ENCODE results near the gene CCNL2.
"Not testable (repeated sequence)": the region's sequence is repeated elsewhere in the genome, so short reads cannot be mapped to it uniquely, and the experiment has no call there.

Gene CCNL2

DNA sequence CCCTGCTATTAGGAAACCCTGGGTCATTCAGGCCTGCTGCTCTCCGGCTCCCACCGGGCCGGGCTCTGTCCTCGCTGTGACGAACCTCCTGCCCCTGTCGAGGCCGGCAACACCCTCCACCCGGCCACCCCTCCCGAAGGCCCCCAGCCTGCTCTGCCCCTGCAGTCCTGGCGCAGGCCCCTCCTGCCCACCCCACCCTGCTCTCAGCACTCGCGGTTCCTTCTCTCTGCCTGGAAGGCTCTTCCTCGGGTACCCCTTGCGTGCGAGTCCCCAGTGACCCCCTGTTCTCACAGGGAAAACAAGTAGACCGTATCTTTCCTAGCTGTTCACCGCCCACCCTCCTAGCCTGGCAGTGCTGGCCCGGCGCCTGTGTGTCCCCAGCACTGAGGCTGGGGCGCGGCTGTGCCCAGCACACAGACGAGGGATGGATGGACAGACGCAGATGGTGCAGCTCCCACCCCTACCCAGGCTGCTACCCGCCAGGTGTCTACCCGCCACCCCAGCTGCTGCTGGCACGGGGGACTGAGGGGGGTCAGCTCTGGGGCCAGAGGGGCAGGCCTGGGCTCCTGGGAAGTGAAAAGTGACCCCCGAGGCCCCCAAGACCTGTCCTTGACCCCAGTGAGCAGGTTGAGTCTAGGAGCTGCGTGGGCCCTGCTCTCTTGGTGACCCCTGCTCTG lies 33.3 kb upstream of the CCNL2 start:
- no peak for DNase-seq (ENCODE audit: low spot score)

DNA sequence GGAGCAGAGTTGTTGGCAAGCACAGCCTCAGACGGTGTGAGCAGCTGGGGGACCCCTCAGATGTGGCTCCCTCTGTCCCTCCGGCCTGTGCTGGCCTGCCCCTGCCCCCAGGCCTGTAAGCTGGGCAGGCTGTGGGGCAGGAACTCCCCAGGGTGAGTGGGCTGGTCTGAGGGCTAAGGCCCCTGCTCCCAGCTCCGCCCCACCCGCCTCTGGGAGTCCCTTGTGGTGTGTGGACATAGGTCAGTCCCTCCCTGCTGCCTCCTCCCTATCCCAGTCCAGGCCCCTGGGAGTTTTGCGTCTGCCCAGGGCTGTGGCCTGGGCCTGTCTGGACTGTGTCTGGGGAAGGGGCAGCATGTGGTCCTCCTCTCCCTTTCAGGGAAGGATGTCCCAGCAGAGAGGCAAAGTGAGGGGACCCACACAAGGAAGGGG lies 32.7 kb upstream of the CCNL2 start:
- DNase-seq (ENCODE audit: low spot score): no peak

DNA sequence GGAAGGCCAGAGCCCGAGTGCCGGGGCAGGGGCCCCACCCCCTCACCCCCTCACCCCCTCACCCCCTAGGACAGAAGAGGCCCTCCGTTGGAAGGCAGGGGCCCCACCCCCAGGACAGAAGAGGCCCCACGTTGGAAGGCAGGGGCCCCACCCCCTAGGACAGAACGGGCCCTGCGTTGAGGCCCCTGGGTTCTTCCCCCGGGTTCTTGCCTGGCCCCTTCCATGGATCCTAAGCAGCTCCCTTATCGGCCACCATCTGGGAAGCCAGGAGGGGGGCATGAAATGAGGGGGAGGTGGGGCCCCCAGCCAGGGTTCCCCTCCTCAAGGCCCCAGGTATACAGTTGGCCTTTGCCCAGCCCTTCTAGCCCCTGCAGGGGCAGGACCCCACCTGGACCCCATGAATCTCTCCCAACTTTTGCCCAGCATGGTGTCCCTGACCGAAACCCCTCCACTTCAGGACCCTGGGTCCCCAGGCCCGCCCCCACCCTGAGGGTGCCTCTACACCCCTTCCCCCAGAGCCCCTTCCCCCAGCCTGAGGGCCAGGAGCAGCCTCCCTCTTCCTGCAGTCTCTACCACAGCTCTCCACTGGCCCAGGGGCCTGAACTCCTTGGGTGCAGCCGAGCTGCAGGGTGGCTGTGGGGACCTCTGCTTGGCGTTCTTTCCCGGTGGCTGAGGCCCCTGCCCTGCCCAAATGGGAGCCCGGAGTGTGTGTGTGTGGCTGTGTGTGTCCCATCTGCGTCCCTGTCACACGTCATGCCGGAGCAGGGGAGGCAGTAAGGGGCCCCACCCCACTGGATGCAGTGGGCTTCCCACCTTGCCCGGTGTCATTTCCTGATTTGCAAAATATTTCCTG lies 32.1 kb upstream of the CCNL2 start:
- peak; percentile 3 for DNase-seq (ENCODE audit: low spot score)

DNA sequence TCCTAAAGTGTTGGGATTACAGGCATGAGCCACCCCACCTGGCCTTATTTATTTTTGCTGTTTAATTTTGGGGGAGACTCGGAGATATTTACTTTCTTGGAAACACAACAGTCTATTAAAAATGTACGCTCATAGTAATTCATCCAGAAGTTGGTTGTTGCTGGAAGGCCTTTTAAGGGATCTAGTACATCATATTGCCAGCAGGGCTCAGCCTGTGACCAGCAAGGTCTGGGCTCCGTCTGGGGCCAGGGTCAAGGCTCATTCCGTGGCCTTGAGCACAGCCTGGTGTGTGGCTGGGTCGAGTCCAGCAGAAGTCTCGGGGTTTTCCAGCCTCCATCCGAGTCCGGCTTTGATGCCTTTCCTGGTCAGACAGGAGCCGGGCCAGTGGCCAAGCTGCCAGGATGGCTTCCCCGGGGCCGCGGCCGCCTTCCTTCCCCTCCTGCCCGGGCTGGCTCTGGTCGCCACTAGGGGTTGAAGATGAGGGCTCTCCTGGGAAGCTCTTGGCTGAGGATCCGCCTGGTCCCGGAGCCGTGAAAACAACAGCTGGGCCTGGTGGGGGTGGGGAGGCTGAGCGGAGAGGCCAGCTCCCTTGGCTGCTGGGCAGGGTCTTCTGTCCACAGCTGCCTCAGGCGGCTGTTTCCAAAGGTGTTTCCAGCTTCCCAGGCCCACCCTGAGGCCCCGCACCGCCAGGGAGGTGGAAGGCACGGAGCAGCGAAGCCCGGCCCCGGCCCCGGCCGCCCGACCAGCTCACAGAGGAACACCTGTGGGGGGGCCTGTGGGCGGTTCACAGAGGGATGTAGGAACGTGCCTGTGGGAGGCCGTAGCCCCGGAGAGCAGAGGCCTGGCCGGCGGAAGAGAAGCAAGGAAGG lies 31.2 kb upstream of the CCNL2 start:
- DNase-seq (ENCODE audit: low spot score): no peak

DNA sequence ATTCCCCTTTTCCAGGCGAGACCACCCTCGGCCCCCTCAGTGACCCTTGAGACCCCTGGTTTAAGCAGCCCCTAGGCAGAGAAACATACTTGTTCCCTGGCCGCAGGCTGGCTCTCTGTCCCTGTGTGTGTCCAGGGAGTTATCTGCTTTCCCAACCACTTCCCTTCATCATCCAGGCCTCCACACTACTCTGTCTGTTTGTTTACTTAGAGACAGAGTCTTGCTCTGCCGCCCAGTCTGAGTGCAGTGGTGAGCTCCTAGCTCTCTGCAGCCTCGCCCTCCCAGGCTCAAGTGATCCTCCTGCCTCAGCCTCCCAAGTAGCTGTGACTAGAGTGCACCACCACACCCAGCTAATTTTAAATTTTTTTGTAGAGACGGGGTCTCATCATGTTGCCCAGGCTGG lies 30.5 kb upstream of the CCNL2 start:
- no peak for DNase-seq (ENCODE audit: low spot score)

DNA sequence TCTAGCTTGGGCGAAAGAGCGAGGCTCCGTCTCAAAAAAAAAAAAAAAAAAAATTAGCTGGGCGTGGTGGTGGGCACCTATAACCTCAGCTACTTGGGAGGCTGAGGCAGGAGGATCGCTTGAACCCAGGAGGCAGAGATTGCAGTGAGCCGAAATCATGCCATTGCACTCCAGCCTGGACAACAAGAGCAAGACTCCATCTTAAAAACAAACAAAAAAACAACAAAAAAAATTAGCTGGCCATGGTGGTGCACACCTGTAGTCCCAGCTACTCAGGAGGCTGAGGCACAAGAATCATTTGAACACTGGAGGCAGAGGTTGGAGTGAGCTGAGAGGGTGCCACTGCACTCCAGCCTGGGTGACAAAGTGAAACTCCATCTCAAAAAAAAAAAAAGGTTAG lies 29.8 kb upstream of the CCNL2 start:
- DNase-seq (ENCODE audit: low spot score): not testable (repeated sequence)

DNA sequence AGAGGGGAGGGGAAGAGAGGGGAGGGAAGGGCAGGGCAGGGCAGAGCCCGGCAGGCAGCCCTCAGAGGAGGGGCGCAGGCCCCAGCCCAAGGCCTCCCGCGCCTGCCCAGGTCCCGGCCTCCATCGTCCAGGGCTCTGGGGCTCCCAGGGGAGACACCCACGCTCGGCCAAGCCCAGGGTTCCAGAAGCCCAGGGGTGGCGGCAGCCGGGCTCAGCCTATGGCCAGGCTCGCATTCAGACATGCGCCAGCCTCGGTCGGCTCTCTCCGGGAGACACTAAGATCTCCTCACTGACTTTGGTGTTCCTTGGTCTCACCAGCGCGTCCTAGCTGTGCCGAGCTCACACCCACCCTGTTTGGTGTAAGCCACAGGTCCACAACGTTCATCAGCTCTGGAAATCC lies 29.0 kb upstream of the CCNL2 start:
- no peak for DNase-seq (ENCODE audit: low spot score)

DNA sequence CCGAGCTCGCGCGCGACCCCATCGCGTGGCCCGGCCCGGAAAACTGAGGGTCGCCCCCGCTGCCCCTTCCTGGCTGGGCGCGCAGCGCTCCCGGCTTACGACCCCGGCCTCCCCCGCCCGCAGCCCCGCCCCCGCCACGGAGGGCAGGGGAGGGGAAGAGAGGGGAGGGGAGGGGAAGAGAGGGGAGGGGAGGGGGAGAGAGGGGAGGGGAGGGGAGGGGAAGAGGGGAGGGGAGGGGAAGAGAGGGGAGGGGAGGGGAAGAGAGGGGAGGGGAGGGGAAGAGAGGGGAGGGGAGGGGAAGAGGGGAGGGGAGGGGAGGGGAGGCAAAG lies 28.6 kb upstream of the CCNL2 start:
- no peak for DNase-seq (ENCODE audit: low spot score)

DNA sequence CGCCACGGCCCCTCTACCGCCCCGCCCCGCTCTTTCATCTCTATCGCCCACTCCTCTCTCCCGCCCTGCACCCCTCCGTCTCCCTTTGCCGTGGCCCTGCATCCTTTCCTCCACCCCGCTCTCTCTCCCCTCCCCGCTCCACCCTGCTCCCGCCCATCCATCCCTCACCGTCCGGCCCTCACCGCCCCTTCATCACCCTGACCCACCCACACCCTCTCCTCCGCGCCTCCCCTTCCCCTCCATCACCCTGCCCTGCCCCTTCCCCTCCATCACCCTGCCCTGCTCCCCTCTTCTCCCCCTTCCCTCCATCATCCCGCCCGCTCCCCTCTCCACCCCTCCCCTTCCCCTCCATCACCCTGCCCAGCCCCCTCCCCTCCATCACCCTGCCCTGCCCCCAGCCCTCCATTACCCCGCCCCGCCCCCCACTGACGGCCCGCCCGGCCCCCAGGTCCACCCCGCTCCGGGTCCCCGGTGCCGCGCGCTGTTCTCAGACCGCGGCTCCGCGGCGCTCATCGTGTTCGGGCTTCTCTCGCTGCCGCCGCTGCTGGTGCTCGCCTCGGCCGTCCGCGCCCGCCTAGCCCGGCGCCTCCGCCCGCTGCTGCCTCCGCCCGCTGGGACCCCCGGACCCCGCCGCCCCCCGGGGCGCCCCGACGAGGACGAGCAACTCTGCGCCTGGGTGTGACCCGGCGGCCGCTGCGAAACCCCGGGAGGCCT lies 28.1 kb upstream of the CCNL2 start:
- peak; percentile 38 for DNase-seq (ENCODE audit: low spot score)

DNA sequence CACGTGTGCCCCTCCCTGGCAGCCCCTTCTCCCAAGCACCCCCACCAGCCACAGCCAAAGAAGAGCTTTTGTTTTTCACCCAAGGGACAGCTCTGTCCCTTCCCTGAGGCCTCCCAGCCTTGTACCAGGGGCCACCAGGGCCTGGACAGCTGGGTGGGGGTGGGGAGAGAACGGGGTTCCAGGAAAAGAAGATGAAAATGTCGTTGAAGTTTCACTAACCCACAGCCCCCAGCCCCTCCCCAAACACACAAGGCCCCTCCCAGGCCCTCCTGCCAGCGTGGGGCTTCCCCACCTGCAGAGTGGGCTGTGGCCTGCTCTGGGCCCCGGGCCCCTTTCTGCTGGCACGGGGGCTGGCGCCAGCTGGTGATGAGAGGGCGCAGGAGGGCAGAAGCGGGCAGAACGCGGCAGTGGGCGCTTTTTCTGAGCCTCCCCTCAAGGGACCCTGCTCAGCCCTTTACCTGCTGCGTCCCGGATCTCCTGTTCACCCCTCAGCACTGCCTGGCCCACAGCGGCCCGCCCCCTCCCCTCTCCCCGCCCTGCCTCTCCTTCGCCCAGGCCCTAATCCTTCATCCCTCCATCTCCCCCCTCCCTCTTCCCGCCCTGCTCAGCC lies 27.5 kb upstream of the CCNL2 start:
- peak; percentile 8 for DNase-seq (ENCODE audit: low spot score)

DNA sequence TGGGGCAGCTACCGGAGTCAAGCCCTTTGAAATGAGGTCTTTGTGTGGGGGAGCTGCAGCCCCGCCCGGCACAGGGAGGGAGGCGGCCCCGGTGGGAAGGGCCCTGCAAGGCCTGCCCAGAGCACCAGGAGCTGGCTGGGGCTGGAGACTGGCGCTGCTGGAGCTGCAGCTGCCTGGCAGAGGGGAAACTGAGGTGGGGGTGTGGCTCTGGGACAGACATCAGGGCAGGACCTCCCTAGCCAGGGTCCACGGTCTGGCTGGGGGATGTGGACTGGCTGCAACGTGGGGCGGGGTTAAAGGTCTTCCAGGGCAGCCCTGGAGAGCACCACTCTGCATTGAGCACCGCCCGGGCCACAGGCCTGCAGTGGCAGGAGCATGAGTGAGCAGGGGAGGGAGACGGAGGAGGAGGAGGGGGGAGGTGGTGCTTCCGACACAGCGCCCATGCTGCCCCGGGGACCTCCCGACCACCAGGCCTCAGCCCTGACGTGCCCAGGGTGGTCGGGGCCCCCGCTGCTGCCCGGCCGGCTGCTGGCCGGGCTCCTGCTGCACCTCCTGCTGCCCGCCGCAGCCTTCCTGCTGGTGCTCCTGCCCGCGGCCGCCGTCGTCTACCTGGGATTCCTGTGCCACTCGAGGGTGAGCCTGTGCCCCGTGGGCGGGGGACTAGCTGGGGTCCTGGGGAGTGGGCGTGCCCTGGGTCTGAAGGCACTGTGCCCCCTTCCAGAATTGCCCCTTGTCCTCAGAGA lies 26.8 kb upstream of the CCNL2 start:
- no peak for DNase-seq (ENCODE audit: low spot score)

DNA sequence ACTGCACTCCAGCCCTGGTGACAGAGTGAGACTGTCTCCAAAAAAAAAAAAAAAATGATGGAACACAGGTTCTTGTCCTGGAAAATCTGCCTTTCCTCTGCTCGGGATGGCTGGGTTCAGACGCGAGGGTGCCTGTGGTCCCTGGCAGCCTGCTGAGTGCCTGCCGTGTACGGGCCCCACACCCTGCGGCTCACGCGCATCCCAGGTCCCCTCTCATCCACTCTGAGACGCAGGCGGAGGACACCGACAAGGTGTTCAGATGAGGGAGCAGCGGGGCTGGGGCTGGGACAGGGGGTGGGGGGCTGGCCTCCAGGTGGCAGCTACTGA lies 26.3 kb upstream of the CCNL2 start:
- DNase-seq (ENCODE audit: low spot score): no peak

DNA sequence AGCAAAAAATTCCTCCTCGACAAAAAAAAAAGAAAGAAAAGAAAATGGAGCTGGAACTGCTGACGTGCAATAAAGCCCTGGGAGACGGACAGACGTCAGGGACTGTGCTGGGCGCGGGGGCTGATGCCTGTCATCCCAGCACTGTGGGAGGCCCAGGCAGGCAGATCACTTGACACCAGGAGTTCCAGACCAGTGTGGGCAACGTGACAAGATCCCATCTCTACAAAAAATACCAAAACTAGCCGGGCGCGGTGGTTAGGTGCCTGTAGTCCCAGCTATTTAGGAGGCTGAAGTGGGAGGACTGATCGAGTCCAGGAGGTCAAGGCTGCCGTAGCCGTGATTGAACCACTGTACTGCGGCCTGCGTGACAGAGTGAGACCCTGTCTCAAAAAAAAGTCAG lies 25.6 kb upstream of the CCNL2 start:
- no peak for DNase-seq (ENCODE audit: low spot score)

DNA sequence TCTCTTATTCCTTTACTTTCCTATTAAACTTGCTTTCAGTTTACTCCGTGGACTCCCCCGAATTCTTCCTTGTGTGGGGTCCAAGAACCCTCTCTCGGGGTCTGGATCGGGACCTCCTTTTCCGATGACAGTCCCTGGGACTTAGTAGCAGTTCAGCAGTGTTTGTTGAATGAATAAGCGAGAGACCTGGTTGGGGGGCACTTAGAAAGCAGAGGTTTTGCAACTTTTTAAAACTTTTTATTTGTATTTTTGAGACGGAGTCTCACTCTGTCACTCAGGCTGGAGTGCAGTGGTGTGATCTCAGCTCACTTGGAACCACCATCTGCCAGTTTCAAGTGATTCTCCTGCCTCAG lies 24.1 kb upstream of the CCNL2 start:
- DNase-seq (ENCODE audit: low spot score): no peak

DNA sequence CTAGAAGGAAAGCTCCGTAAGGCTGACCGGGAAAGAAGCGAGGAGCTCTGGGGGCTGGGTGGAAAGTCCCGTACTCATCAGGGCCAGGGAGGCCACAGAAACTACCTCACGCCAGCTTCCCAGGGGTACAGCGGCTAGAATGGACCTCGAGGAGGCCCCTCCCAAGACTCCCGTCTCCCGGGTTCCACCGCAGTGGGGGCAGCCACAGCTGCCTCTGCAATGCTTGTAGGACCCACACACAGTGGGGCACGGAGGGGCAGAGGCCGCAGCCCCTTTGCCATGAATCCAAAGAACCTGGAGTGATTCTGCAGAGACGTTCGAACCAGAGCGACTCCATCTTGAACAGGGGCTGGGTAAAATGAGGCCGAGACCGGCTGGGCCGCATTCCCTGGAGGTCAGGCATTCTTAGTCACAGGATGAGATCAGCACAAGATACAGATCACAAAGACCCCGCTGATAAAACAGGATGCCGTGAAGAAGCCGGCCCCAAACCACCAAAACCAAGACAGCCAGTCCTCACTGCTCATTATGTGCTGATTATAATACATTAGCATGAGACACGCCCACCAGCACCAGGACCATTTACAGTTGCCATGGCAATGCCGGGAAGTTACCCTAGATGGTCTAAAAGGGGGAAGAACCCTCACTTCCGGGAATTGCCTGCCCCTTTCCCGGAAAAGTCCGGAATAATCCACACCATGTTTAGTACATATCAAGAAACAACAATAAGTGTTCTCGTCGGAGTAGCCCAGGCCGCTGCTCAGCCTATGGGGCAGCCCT lies 23.5 kb upstream of the CCNL2 start:
- DNase-seq (ENCODE audit: low spot score): no peak

DNA sequence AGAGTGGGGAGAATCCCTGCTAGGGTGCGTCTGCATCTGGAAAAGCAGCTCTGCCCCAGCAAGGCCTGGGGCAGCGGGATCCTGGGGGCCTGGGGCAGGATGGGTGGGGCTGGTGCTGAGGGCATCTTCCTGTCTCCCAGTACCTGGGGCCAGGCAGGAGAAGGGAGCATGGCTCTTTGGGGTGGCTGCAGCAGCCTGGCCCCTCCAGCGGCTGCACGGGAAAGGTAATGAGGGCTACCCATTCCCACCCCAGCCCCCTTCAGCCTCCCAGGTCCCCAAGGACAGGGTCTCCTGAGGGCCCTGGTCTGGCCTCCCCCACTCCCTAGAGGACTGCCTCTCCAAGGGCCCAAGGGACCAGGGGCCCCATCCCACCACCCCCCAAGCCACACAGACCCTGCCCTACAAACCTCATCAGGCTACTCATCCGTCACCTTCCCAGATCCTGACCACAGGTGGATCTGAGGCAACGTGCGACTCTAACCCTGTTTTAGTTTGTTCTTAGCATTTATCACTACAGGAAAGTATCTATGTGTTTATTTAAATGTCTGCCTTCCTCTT lies 22.9 kb upstream of the CCNL2 start:
- DNase-seq (ENCODE audit: low spot score): no peak

DNA sequence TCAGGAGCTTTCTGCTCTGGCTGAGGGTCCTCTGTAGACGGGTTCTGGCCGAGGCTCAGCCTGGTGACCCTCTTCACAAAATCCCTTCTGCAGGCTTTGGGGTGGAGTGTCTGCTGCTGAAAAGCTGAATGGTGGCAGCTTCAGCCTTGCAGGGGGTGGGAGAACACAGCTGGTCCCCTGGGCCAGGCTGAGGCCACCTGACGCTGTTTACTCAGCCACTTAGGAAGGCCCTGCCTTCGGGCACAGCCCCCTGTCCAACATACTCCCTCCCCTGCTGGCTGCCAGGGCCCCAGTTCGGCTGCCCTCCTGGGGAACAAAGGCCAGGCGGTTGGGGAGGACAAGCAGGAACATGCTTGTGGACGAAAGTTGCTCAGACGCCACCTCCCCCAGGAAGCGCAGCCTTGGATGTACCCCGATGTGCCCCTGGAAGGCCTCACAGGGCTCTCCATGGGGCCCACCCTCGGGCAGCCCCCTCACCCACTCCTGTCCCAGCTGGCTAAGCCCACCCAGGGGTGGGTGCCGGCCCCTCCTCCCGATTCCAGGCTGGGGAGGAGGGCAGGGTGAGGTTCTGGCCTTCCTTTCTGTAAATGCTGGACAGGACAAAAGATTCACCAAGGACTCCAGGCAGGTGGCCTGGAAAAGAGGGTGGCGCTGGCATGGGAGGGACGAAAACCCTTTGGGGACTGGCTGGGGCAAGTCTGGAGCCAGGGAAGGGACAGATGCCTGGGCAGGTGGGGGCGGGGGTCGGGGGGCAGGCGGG lies 22.2 kb upstream of the CCNL2 start, which contains the start of gene ANKRD65:
ANKRD65 (minus strand) TSS at position 130 of the 760 bp plus-strand sequence. CDS start 271 bp downstream, outside the sequence.
- no peak for DNase-seq (ENCODE audit: low spot score)

DNA sequence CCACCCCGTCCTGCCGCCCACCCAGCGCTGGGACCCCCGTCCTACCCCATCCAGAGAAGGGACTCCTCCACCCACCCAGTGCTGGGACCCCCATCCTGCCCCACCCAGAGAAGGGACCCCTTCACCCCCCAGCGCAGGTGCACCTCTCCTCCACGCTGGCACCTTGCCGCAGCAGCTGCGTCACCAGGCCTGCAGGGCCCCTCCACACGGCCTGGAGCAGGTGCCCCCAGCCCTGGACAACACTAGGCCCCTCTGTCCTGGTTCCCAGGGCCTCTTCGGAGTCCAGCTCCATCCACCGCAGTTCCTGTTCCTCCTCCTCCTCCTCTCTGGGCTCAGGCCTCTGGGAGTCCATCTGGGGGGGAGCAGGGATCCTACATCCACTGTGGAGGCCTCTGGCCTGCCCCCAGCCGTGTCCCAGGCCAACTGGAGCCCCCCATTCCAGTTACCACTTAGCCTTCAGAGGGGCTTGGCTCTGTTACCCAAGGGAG lies 21.6 kb upstream of the CCNL2 start:
- DNase-seq (ENCODE audit: low spot score): no peak

Data from germinal center (tissue), 1 donor.